Sigmoid colon (tissue), 4 donors: ENCODE data around the gene TSEN54.

Source experiments
- CTCF ChIP-seq, 4 experiments: fragments of 450-650 bp in 3 of 4; fragments of 200-600 bp in 1 of 4; IDR thresholded peaks; one replicate each; pipeline ENCODE4 v1.5.1; 2016 to 2019; ENCODE audit warnings: antibody characterized with exemption in 4 of 4, mild to moderate bottlenecking in 3 of 4, moderate library complexity in 2 of 4
- POLR2AphosphoS5 ChIP-seq, 4 donors: sonication (generic); formaldehyde crosslinking; IDR thresholded peaks; one replicate each; pipeline ENCODE4 v1.6.1; 2017; ENCODE audit warnings: antibody characterized with exemption in 4 of 4

GRCh38 chr17:75566834-75567233 is 50.5 kb downstream of the TSEN54 start:
- TF ChIP-seq POLR2AphosphoS5 (IDR thresholded peaks at IDR 0.05): no peak
- no peak for TF ChIP-seq CTCF (IDR thresholded peaks at IDR 0.05)
